ENCODE data around the gene LRRC56. TPM values are rescaled to one million over a fixed set of nuclear protein-coding genes. Genes with fewer than 3 reads are reported as not detected.
"Not testable (repeated sequence)": the region's sequence is repeated elsewhere in the genome, so short reads cannot be mapped to it uniquely, and the experiment has no call there.

LRRC56 gene
- total RNA-seq, 1 donor: 0.45 TPM

DNA sequence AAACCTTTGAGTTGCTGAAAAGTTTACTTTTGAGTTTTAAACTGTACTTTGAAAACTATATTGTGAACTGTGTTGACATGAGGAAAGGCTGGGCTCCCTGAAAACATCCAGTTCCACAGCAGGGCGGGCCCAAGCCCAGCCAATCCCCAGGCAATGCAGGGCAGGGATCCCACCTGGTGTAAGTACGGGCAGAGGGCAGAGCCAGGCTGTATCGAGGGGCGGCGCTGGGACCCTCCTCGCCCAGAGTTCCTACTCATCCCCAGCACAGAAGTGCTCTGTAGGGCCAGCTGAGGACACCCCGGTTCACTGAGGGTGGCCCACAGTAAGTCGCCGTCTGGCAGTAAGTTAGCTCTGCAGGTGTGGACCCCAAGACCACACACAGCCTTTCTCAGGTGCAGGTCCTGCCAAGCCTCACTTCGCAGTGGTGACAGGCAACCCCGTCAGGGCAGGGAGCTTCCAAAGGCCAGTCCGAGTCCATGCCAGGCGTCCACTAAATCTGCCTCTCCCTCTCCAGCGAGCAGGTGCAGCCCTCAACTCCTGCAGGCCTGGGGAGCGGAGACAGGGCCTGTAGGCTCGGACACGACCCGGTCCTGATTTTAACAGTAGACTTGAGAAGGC is 29.8 kb downstream of the LRRC56 start:
- peak overlapping the region; percentile 72 for H3K4me3 ChIP-seq (ENCODE audit: low read depth, low read length)

DNA sequence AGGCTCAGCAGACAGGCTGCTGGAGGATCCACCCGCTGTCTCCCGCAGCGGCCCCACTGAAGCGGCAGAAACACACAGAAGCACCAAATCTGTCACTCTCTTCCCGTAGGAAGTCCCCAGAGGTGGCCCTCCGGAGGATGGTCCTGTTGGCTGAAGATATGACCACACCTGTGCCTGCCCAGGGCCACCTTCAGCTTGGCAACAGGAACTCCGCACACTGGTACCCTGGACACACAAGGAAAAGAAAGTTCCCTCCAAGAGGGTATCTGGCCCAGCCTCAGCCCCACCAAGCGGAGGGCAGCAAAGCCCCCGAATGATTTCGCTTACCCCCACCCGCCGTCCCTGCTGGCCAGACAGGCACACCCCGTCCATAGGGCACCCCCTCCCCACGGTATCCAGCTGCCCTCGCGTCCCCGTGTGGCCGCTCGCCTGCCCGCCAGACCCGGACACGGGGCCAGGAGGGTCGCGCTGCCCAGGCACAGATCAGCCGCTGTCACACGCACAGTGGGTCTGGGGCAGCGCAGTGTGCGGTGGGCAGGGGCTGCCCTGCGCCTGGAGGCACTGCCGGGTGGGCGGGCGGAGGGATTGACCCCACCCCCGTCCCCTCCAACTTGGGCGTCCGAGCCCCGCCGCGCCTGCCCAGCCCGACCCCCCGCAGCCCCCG is 30.4 kb downstream of the LRRC56 start:
- TF ChIP-seq, protein P1, sequence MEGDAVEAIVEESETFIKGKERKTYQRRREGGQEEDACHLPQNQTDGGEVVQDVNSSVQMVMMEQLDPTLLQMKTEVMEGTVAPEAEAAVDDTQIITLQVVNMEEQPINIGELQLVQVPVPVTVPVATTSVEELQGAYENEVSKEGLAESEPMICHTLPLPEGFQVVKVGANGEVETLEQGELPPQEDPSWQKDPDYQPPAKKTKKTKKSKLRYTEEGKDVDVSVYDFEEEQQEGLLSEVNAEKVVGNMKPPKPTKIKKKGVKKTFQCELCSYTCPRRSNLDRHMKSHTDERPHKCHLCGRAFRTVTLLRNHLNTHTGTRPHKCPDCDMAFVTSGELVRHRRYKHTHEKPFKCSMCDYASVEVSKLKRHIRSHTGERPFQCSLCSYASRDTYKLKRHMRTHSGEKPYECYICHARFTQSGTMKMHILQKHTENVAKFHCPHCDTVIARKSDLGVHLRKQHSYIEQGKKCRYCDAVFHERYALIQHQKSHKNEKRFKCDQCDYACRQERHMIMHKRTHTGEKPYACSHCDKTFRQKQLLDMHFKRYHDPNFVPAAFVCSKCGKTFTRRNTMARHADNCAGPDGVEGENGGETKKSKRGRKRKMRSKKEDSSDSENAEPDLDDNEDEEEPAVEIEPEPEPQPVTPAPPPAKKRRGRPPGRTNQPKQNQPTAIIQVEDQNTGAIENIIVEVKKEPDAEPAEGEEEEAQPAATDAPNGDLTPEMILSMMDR (IDR thresholded peaks at IDR 0.05; ENCODE audit: insufficient read depth, low read length): no peak
- no peak for DNase-seq (ENCODE audit: low read depth)

More for the DNA sequence above, 29.8 kb downstream of the LRRC56 start:
- no peak for DNase-seq (ENCODE audit: low read depth)
- TF ChIP-seq, protein P1 (IDR thresholded peaks at IDR 0.05; ENCODE audit: insufficient read depth, low read length): no peak

DNA sequence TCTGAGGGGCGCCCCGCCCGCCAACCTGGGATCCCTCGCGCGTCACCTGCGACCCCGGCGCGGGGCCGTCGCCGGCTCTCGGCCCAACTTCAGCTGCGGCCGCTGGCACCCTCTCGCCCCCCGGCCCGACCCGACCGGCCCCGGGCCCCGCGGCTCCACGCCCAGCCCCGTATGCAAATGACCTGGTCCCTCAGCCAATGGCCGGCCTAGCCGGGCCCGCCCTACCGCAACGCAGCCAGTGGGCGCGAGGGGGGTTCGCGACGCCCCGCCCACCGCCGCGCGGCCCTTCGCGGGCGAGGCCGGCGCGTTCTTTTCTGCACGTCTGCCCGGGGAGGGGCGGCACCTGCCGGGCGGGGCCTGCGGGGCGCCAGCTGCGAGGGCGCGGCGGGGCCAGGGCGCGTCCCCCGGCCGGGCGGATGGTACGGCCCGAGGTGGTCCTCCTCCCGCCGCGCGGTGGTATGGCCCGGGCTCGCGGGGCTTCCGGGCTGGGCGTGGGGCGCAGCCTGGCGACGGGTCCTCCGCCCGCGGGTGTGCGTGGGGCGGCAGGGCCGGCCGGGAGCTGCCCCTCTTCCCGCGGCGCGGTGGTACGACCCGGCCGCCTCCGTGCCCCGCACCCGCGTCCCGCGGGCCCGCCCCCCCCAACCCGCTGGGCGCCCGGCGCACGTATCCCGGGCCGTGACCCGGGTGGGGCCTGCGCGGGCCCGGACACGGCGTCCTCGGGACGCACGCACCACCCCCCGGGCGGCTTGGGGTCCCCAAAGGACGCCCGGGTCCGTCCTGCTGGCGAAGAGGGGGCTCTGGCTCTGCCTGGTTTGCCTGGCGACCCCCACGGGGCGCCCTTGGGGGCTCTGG is 31.2 kb downstream of the LRRC56 start:
- TF ChIP-seq, protein P1 (IDR thresholded peaks at IDR 0.05; ENCODE audit: insufficient read depth, low read length): no peak
- peak overlapping the region; percentile 72 for H3K4me3 ChIP-seq (ENCODE audit: low read depth, low read length)
- peak; percentile 83 for DNase-seq (ENCODE audit: low read depth)

More for the DNA sequence above, 30.4 kb downstream of the LRRC56 start:
- peak overlapping the region; percentile 72 for H3K4me3 ChIP-seq (ENCODE audit: low read depth, low read length)

DNA sequence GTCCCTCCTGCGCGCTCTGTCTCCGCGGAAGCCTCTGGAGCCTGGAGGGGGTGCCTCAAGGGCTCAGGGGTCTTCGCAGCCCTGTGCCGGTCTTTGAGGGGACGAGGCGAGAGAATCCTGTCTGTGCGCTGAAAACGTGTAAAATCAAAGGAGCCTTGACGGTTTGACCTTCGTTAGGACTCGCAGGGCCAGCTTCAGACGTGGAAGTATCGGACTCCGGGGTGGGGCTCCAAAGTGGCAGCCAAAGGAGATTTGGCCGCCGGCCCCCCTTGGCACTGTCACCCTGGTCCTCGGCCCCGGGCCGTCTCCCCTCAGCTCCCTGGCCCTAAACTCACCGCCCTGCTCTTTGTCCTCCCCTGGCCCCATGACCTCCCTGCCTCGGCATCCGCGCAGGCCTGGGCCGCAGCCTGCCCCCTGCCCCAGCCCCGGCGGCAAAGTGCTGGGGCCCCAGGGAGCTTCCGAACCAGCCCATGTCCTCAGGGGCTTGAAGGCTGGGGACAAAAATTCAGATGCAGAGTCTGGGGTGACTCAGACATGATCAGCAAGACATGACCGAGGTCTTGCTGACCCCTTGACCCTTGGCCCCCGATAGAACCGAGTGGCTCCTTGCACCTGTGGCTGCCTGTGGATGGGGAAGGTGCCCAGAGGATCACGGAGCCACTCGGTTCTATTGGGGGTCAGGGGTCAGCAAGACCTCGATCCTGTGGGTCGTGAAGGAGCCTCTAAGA is 32.0 kb downstream of the LRRC56 start:
- DNase-seq (ENCODE audit: low read depth): no peak
- H3K4me3 ChIP-seq (ENCODE audit: low read depth, low read length): peak overlapping the region; percentile 66
- TF ChIP-seq, protein P1 (IDR thresholded peaks at IDR 0.05; ENCODE audit: insufficient read depth, low read length): no peak

DNA sequence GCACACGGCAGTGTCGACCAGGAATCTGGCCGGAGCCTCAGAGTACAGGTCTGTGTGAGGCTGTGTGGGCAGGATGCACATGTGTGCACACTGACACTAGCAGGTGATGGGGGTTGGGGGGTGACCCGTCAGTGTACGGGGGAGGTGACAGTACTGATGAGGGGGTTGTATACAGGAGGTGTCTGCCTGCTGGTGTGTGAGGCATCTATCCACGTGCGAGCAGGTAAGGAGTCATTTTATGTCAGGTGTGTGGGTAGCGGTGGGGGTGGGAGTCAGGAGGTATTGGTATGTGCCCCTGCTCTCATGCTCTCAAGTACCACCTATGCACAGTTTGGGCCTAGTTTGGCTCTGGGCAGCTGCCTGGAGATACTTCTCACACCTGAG is 34.5 kb downstream of the LRRC56 start:
- no peak for DNase-seq (ENCODE audit: low read depth)
- TF ChIP-seq, protein P1 (IDR thresholded peaks at IDR 0.05; ENCODE audit: insufficient read depth, low read length): no peak
- no peak overlapping the region for H3K4me3 ChIP-seq (ENCODE audit: low read depth, low read length)

DNA sequence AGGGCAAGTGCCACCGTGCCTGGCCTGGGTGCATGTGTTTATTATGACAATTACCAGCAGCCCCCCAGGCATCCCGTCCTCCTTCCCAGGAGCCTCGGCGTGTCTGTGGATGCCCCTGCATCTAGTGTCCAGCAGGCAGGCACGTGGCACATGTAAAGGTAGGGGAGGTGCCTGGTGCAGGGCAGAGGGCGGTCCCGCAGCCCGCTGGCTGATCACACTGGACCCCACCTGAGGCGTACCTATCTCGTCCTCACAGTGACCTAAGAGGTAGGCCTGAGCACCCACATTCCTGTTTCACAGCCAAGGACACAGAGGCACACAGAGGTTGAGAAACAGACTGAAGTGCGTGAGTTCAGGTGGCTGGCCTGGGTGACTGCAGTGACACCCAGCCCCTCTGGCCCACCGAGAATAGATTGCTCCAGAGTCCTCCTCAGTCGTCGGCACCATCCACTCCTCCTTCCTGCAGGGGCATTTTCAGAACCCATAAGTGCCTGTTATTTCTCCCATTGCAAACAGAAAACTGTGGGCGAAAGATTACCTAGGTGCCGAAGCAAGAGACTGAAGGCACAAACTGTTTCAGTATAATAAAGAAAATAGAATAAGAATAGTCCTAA is 35.9 kb downstream of the LRRC56 start:
- DNase-seq (ENCODE audit: low read depth): no peak
- TF ChIP-seq, protein P1 (IDR thresholded peaks at IDR 0.05; ENCODE audit: insufficient read depth, low read length): no peak
- H3K4me3 ChIP-seq (ENCODE audit: low read depth, low read length): no peak overlapping the region

DNA sequence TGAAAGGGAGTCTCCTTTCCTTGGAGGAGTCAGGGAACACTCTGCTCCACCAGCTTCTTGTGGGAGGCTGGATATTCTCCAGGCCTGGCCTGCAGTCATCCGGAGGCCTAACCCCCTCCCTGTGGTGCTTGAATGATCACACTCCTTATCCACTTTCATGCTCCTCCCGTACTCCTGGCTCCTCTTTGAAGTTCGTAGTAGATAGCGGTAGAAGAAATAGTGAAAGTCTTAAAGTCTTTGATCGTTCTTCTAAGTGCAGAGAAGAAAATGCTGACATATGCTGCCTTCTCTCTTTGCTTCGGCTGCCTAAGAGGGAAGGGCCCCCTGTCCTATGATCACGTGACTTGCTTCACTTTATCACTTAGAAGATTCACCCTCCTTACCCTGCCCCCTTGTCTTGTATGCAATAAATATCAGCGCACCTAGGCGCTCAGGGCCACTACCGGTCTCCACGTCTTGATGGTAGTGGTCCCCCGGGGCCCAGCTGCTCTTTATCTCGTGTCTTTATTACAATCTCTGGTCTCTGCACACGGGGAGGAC is 36.8 kb downstream of the LRRC56 start:
- DNase-seq (ENCODE audit: low read depth); H3K4me3 ChIP-seq (ENCODE audit: low read depth, low read length): not testable (repeated sequence)

All from fibroblast of the aortic adventitia (primary cell).